Glutamatergic neuron (in vitro differentiated cells): ENCODE measurements around the gene MALAT1. TPM values are rescaled to one million over a fixed set of nuclear protein-coding genes. Genes with fewer than 3 reads are reported as not detected.

Experiments
- DNase-seq: peaks from one replicate; pipeline ENCODE4 v3.0.0; 2022
- H3K27ac Mint-ChIP-seq: one replicate; pipeline ENCODE4 v1.8.0; 2020; ENCODE audit warnings: mild to moderate bottlenecking, mixed read lengths, inconsistent platforms; ENCODE audit not compliant: unreplicated experiment
- H3K27me3 Mint-ChIP-seq: one replicate; pipeline ENCODE4 v1.8.0; 2020; ENCODE audit warnings: mild to moderate bottlenecking, moderate library complexity, mixed read lengths, inconsistent platforms; ENCODE audit not compliant: unreplicated experiment
- H3K36me3 Mint-ChIP-seq: one replicate; pipeline ENCODE4 v1.8.0; 2020; ENCODE audit warnings: mild to moderate bottlenecking, mixed read lengths, inconsistent platforms; ENCODE audit not compliant: unreplicated experiment
- H3K4me1 Mint-ChIP-seq: one replicate; pipeline ENCODE4 v1.8.0; 2020; ENCODE audit warnings: mild to moderate bottlenecking, low read depth, mixed read lengths, inconsistent platforms; ENCODE audit not compliant: unreplicated experiment
- H3K4me3 Mint-ChIP-seq: one replicate; pipeline ENCODE4 v1.8.0; 2020; ENCODE audit warnings: mild to moderate bottlenecking, mixed read lengths, inconsistent platforms; ENCODE audit not compliant: unreplicated experiment
- H3K9me3 Mint-ChIP-seq: one replicate; pipeline ENCODE4 v1.8.0; 2020; ENCODE audit warnings: mild to moderate bottlenecking, moderate library complexity, mixed read lengths, inconsistent platforms; ENCODE audit not compliant: unreplicated experiment
- total RNA-seq: library from RNA; stranded (reverse); fragmentation: NEBNext Ultra II Directional; extraction: Animal tissue kit (Norgen Biotek cat#: 25700); gene quantifications from one replicate; pipeline ENCODE4 v1.2.1, GENCODE V29; 2021; ENCODE audit not compliant: unreplicated experiment
- TF ChIP-seq, protein P1 (sequence below): fragments of 200-600 bp; sonication (generic); IDR thresholded peaks from one replicate; pipeline ENCODE4 v1.5.0; 2021; ENCODE audit not compliant: partially characterized antibody, unreplicated experiment

Gene MALAT1
- total RNA-seq, 1 donor from 2014 or later: 18,218 TPM

DNA sequence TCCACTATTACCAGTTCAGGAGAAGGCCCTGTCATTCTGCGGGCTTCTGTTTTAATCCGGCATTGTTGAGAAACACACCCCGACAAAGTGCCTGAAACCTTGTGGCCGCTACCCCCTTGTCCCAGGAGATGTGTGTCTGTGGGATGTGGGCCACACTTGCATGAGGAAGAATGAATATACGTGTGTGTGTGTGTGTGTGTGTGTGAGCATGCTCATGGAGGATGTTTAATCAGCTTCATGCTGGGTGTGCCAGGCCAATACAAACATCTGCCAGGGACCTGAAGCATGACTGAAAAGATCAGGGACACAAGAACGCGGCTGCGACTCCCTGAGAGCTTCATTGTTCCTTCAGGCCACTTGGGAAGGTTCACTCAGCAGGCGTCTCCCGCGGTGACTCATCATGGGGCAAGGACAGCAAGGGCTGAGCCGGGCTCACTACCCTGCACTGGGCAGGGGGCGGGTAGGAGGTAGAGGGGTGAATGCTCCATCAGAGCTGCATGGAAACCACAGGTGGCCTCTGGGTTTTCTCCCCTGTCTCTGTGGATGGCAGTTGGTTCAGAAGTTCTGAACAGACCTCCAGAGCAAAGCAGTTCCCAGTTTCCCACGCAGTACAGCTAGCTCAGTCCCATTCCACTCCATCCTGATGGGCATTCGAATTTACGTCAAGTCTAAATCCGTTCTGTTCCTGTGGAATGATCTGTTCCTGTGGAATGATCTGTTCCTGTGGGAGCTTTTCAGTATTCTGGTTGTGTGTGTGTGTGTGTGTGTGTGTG, 7.0 kb upstream of the MALAT1 start:
- H3K4me3 Mint-ChIP-seq: peak overlapping the region; percentile 78
- peaks cover 17% of the 10 kb centered on the region for H3K9me3 Mint-ChIP-seq
- TF ChIP-seq, protein P1, sequence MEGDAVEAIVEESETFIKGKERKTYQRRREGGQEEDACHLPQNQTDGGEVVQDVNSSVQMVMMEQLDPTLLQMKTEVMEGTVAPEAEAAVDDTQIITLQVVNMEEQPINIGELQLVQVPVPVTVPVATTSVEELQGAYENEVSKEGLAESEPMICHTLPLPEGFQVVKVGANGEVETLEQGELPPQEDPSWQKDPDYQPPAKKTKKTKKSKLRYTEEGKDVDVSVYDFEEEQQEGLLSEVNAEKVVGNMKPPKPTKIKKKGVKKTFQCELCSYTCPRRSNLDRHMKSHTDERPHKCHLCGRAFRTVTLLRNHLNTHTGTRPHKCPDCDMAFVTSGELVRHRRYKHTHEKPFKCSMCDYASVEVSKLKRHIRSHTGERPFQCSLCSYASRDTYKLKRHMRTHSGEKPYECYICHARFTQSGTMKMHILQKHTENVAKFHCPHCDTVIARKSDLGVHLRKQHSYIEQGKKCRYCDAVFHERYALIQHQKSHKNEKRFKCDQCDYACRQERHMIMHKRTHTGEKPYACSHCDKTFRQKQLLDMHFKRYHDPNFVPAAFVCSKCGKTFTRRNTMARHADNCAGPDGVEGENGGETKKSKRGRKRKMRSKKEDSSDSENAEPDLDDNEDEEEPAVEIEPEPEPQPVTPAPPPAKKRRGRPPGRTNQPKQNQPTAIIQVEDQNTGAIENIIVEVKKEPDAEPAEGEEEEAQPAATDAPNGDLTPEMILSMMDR: no peak
- H3K27me3 Mint-ChIP-seq: peaks cover 18% of the 10 kb centered on the region
- peaks cover 64% of the 10 kb centered on the region for H3K4me1 Mint-ChIP-seq
- peak; percentile 52 for DNase-seq
- H3K27ac Mint-ChIP-seq: peak overlapping the region; percentile 99
- no peaks in the 10 kb centered on the region for H3K36me3 Mint-ChIP-seq

DNA sequence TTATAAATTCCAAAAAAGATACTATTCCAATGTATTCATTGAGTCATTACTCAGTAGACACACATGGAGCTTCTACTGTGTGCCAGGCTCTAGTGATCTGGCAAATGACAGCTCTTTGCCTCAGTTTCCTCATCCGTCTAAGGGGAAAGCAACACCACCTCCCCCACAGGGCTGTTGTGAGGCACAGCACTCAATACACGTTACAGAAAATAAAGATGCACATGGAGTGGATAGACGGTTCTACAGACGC, 6.5 kb upstream of the MALAT1 start:
- TF ChIP-seq, protein P1: no peak
- H3K9me3 Mint-ChIP-seq: peaks cover 22% of the 10 kb centered on the region
- peak overlapping the region; percentile 78 for H3K4me3 Mint-ChIP-seq
- H3K36me3 Mint-ChIP-seq: no peaks in the 10 kb centered on the region
- no peak for DNase-seq
- H3K27me3 Mint-ChIP-seq: peaks cover 19% of the 10 kb centered on the region
- peak overlapping the region; percentile 99 for H3K27ac Mint-ChIP-seq
- H3K4me1 Mint-ChIP-seq: peaks cover 65% of the 10 kb centered on the region

DNA sequence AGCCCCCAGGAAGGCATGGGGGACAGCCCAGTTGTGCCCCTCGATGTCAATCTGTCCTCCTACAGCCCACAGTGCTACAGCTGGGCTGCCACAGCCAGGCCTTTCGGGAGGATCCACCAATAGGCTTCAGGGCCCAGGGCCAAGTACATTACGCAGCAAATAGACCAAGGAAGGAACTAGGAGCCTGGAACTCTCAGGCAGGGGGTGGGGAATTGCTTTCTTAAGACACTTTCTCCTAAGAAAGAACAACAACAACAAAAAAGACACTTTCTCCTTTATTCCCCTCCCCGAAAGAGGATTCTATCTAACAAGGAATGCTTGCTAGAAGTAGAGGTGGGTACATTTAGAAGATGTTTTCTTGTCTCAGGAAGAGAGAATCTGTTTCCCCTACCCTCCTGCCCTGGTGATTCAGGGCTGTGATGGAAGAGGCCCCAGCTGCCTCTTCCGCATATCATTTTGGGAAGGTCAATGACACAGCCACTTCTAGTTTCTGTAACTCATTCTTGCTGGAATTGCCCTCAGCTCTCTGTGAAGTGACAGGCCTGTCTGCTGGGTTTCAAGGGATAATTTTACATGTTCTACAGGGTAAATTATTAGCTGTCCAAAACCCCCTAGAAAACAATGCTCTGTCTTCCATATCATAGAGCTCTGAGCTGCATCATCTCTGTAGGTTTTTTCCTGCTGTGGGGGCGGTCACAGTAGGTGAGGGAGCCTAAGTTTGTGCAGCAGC, 6.0 kb upstream of the MALAT1 start:
- Mint-ChIP-seq H3K4me3 (peak overlapping the region; percentile 78), H3K27ac (peak overlapping the region; percentile 99), H3K9me3 (peaks cover 22% of the 10 kb centered on the region), H3K36me3 (no peaks in the 10 kb centered on the region), H3K27me3 (peaks cover 19% of the 10 kb centered on the region), H3K4me1 (peaks cover 65% of the 10 kb centered on the region)
- no peak for DNase-seq
- TF ChIP-seq, protein P1: no peak

DNA sequence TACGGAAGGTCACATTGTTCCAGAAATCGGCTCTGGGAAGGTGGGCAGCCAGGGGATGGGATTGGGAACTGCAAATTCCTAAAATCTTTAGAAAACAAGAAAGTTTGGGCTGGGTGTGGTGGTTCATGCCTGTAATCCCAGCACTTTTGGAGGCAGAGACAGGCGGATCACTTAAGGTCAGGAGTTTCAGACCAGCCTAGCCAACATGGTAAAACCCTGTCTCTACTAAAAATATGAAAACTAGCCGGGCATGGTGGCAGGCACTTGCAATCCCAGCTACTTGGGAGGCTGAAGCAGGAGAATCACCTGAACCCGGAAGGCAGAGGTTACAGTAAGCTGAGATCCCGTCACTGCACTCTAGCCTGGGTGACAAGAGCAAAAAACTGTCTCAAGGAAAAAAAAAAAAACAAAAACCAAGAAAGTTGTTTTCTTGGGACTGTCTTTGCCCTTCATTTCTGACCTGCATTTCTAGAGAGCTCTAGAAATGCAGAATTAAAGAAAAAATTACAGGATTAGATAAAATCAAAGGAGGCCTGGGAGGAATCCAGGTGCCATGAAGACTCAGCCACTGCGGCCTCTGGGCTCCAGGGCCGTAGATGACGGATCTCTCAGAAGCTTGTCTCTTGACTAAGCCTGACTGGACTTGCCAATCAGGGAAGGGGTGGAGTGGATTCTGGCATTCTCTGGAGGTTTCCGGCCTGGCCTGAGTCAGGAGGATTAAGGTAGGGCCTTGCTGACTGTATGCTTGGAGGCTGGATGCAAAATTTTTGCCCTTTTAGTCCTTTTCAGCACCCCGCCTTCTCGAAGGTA, 5.3 kb upstream of the MALAT1 start:
- peak overlapping the region; percentile 78 for H3K4me3 Mint-ChIP-seq
- peaks cover 18% of the 10 kb centered on the region for H3K27me3 Mint-ChIP-seq
- TF ChIP-seq, protein P1: no peak

More for the DNA sequence above, 5.3 kb upstream of the MALAT1 start:
- H3K36me3 Mint-ChIP-seq: no peaks in the 10 kb centered on the region
- peaks cover 20% of the 10 kb centered on the region for H3K9me3 Mint-ChIP-seq
- DNase-seq: no peak
- H3K27ac Mint-ChIP-seq: peak overlapping the region; percentile 99
- H3K4me1 Mint-ChIP-seq: peaks cover 59% of the 10 kb centered on the region
